Measurements from ENCODE around the gene MGRN1.

The MGRN1 gene

DNA sequence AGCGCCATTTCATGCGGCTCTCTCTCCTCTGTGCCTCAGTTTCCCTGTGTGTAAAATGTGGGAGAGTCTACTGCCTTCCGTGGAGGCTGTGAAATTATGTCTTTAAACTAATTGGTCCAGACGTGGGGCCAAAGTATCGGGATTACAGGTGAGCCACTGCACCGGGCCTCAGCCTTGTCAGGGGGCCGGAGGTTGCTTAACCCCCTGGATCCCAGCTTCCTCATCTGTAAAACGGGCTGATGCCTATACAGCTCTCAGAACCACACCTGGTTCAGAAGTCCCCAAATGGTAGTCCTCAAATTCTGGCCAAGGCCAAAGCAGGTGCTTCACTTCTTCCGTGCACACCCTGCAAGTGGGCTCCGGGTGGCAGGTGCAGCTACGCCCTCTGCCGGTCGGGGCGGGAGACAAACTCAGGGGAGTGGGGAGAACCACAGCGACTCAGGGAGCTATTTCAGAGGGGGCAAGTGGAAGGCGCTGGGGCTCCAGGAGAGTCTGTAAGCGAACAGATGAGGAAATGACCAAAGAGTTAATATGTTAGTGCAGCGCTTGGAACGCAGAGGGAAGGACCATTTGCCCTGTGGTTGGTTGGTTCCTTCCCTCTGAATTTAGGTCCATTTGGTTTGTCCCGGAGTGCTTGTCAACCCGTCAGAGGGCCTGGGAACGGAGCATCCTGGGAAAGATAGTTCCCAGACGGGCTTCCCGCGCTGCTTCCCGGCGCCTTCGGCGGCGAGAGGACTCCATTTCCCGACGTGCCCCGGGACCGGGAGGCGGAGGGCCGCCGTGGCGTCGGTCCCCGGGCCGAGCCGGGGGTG, at the start of gene MGRN1:
Gene MGRN1 (plus strand): TSS at position 812 of the 812 bp plus-strand sequence. CDS start 135 bp downstream, outside the sequence.
- DNase-seq (ENCODE audit: extremely low read depth in 1 of 2, low read depth in 1 of 2): peak; percentile 78 to 82

DNA sequence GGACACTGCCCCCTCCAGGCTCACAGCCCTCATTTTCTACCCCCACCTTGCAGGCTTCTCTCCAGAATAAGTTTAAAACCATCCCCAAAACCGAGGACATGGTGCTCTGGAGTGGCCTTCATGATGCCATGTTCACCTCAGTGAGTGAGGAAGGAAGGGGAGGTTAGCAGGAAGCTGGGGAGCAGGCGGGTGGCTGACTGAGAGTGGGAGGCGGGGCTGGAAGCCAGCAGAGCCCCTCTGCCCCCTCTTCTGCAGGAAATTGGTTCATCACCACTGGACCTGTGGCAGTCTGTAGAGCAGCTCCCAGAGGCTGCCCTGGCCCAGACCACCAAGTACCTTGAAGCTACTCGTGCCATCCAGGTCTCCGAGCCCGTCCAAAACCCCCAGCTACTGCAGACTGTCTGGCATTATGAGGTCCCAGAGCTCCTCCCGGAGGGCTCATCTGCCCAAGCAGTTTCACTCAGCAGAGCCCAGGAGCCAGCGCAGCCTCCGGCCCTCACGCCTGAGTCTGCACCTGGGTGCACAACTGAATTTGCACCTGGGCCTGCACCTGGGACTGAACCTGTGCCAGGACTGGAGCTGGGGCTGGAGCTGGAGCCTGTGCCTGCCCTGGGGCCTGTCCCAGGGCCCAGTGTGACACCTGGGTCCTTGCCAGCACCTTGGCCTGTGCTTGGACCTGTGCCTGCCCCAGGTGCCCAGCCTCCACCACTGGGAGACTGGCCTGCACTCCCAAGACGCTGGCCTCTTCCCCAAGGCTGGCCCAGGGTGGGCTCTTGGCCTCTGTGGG, 49.5 kb upstream of the MGRN1 start:
- no peak for DNase-seq (ENCODE audit: extremely low read depth in 1 of 2, low read depth in 1 of 2)

DNA sequence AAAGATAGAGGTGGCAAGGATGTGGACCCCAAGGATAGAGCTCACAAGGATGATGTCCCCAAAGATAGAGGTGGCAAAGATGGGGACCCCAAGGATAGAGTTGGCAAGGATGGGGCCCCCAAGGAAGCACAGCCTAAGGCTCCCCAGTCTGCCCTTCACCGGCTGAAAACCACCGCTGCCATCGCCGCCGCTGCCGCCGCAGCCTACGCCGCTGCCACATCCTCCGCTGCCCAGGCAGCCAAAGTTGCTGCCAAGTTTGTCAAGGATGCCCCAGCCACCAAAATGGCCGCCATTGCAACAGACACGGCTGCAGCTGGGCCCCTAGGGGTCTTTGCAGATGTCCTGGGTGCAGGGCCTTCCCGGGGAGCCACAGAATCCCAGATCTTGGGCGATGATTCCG, 48.6 kb upstream of the MGRN1 start:
- no peak for DNase-seq (ENCODE audit: extremely low read depth in 1 of 2, low read depth in 1 of 2)

DNA sequence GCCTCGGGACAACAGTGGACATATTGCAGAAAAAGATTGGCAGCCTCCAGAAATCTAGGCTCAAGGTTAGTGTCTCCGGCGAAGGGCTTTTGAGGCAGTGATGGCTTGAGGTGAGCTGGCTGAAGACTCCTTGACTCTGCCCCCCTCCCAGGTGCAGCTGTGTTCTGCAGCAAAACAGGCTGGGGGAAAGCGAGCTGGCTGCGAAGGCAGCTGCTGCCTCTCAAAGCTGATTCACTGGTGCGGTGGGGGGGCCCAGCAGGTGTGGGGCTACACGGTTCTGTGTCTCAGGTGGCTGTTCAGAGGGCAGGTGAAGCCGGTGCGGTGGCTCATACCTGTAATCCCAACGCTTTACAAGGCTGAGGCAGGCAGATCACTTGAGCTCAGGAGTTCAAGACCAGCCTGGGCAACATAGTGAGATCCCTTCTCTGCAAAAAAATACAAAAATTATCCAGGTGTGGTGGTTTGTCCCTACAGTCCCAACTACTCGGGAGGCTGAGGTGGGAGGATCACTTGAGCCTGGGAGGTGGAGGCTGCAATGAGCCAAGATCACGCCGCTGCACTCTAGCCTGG, 45.6 kb upstream of the MGRN1 start:
- DNase-seq (ENCODE audit: extremely low read depth in 1 of 2, low read depth in 1 of 2): no peak

DNA sequence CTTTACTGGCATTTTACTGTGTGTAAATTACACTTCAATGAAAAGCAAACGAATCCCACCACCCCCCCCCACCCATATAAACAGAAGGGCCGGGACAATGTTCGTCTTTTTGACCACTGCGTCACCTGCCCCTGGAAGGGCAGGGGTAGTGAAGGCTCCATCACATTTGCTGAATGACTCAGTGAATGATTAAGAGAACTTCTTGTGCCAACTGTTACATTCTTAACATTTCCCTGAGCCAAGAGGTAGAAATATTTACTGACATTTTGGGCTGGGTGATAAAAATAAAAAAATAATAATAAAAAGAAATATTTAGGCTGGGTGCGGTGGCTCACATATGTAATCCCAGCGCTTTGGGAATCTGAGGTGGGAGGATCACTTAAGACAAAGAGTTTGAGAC, 44.4 kb upstream of the MGRN1 start:
- no peak for DNase-seq (ENCODE audit: extremely low read depth in 1 of 2, low read depth in 1 of 2)

DNA sequence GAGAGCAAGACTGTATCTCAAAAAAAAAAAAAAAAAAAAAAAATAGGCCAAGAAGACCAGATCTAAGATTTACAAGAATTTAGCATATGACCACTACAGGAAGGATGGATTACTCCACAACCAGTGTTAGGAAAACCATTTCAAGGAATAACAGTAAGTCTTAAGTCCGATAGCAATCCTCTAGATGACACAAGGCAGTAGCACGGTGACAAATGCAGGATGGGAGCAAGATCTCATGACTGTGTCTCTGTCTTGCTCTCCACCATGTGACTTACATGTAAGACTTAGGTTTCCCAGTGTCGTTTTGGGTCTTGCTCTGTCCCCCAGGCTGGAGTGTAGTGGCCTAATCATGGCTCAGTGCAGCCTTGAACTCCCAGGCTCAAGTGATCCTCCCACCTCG, 40.7 kb upstream of the MGRN1 start:
- no peak for DNase-seq (ENCODE audit: extremely low read depth in 1 of 2, low read depth in 1 of 2)

DNA sequence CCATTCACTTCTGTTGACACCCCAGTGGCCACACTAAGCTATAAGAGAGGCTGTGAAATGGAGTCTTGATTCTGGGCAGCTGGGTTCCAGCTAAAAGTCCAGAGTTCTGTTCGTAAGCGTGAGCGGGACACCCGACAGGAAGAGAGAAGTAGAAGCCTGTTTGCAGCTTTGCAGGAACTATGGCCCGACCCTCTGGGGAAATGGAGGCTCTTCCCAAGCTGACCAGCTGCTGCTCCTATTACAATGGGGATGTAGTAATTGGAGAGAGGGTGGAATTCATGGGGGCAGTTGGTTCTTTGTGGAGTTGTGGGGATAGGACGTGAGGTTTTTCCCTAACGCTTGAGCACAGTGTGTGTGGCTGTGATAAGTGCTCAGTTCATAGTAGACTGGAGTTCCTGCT, 38.3 kb upstream of the MGRN1 start:
- no peak for DNase-seq (ENCODE audit: extremely low read depth in 1 of 2, low read depth in 1 of 2)

DNA sequence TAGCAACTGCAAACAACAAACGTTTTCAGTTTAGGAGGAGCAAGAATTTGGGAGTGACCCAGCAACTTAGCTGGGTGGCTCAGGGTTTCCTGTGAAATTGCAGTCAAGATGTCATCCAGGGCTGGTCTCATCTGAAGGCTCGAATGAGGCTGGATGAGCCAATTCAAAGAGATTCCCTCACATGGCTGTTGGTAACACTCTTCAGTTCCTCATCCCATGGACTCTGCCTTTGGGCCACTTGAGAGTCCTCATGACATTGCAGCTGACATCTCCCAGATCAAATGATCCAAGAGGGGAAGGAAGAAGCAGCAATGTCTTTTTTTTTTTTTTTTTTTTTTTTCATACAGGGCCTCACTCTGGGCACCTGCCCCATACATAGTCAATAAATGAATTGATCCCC, 36.2 kb upstream of the MGRN1 start:
- DNase-seq (ENCODE audit: extremely low read depth in 1 of 2, low read depth in 1 of 2): no peak

DNA sequence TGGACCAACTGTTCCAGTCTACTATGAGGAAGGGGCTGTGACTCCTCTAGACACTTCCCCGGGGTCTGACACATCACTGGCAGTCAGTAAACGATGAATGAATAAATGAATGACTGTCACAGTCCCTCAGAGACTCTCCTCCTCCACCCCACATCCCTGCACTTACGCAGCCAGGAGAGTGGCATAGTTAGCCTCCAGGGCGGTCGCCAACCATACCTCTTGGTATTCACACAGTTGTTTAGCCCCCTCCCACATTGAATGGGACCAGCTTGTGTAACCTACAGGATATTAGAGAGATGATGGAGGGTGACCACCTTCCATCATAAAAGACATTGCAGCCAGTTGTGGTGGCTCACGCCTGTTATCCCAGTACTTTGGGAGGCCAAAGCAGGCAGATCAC, 35.7 kb upstream of the MGRN1 start:
- no peak for DNase-seq (ENCODE audit: extremely low read depth in 1 of 2, low read depth in 1 of 2)

DNA sequence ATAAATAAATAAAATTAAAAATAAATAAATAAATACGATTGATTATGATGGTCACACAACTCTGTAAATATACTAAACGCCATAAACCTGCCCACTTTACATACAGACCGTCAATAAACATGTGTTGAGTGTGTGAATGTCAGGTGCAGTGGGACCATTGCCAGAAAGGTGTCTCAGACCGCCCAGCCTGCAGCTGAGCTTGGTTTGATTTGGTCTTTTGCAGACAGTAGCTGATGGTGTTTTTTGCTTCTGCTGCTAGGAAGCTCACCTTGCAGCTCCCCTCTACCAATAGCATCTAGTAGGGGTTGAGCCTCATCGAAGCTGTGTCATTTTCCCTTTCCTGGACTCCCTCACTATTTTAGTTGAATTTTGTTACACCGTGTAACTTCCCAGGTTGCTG, 33.4 kb upstream of the MGRN1 start:
- no peak for DNase-seq (ENCODE audit: extremely low read depth in 1 of 2, low read depth in 1 of 2)

DNA sequence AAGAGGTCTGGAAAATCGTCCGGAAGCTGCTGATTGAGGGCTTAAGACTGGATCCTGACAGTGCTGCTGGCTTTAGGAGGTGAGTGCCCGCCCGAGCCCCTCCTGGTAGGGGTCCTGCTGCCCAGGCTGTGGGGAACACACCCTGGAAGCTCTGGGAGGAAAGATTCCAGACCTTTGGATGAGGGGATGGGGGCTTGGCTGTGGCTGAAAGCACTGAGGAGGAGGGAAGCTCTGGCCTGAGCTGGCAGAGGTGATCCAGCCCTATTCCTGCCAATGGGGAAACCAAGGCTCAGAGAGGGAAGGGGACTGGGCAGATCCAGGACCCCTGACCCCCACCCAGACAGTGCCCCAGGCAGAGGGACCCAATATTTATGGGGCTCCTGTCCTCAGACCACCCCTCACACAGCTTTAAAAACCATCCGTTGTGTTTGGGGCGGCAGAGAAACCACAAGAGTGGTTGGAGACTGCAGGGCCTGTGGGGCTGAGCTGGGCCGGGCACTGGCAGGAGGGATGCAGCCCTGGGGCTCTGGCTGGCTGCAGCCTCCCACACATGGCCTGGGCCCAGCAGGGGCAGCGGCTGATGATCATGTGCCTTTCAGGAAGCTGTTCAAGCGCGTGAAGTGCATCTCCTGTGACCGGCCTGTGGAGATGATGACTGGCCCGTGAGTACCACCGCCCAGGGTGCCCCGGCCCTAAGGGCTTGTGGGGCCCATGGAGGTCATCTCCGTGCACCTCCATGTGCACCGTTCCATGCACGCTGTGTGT, 32.7 kb upstream of the MGRN1 start:
- no peak for DNase-seq (ENCODE audit: extremely low read depth in 1 of 2, low read depth in 1 of 2)

DNA sequence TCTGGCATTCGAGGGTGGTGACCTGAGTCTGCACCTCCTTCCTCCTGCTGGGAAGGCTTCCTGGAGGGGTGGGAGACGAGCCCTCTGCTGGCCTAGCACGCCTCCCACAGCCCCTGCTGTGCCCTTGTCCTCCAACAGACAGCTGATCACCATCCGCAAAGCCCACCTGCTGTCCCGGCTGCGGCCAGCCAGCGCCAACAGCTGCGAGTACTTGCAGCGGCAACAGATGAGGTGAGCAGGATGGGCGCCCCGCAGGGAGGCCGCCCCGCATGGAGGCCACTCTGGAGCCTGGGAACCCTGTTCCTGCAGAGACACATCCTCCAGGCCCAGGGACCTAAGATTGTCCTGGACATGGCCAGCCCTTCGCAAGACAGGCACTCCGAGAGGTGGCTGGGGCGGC, 31.5 kb upstream of the MGRN1 start:
- DNase-seq (ENCODE audit: extremely low read depth in 1 of 2, low read depth in 1 of 2): no peak

DNA sequence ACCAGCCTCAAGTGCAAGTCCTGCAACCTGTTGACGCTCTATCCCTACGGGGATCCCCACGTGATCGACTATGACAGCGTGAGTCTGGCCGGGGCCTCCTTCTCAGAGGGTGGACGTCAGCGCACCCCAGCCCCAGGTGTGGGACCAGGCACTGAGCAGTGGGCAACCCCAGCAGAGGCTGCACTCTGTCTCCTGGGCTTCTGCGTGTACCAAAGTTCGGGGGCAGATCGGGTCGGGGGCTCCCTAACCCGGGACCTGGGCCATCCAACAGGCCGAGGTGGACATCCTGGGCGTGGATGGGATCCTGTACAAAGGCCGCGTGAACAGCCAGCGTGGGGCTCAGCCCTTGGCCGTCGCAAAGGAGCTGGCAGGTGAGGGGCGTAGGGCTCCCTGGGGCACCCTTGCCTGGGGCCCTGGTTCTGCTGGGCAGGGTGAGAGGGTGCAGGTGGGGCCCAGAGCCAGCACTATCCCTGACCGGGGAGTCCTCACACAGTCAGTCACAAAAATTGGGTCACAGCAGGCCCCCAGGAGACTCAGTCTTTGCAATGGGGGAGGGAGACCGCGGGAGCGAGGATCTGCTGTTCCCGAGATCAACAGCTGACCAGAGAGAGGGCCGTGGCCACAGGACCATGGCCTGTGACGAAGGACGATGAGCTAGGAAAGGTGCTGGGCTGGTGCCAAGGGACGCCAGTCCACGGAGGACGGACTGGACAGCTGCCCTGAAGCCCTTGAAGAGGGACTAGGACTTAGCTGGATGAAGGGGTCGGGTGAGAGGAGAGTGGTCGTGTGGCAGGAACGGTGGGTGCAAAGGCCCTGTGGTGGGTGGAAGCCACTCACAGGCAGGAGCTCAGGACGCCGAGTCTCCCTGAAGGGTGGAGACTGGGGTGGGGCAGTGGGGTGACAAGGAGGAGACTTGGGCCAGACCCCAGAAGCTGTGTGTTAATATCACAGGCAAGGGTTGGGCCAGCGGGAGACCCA, 29.9 kb upstream of the MGRN1 start:
- DNase-seq (ENCODE audit: extremely low read depth in 1 of 2, low read depth in 1 of 2): no peak

DNA sequence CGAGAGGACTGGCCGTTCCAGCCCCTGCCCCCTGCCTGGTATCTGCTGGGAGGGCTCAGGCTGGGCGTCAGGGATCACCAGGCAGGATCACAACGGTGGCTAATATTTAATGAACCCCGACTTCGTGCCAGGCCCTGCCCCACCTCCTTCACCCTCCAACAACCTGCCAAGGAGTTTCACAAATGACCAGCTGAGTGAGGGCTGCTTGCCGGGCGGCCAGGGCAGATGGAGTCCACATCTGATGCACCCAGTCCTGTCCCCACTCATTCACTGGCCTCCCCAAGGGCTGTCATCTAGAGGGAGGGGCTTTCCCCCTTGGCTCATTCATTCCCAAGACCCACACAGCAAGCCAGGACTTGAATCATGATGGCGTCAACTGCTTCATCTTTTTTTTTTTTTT, 27.5 kb upstream of the MGRN1 start:
- no peak for DNase-seq (ENCODE audit: extremely low read depth in 1 of 2, low read depth in 1 of 2)

DNA sequence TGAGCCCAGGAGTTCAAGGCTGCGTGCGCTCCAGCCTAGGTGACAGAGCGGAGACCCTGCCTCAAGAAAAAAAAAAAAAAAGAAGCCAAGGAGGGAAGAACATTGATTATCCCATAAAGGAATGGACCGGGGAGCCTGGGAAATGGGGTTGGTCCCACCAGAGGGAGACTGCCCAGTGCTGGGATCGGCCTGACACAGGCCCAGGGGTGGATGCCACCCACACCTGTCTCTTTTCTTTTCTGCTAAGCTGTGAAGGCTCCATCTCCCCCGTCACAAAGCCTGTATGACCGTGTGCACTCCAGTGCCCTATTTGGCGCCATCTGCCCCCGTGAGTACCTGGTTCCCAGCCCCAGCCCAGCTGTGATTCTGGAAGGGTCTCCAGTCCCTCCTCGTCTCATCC, 25.6 kb upstream of the MGRN1 start:
- no peak for DNase-seq (ENCODE audit: extremely low read depth in 1 of 2, low read depth in 1 of 2)

DNA sequence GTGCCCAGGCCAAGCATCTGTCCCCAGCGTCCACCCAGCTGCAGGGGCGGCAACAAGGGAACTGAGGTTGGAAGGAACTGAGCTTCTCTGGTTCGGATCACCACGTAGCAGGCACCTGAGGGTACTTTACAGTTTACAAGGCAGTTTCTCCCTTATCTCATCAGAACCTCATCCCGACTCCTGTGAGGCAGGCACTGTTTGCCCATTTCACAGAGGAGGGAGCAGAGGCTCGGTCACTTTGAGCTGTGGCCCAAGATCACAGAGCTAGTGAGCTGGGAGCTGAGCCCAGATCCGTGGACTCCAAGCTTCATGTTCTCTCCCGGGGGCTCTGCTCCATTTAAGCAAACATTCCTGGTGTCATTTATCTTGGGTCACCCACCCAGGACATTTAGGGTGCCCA, 25.1 kb upstream of the MGRN1 start:
- no peak for DNase-seq (ENCODE audit: extremely low read depth in 1 of 2, low read depth in 1 of 2)

DNA sequence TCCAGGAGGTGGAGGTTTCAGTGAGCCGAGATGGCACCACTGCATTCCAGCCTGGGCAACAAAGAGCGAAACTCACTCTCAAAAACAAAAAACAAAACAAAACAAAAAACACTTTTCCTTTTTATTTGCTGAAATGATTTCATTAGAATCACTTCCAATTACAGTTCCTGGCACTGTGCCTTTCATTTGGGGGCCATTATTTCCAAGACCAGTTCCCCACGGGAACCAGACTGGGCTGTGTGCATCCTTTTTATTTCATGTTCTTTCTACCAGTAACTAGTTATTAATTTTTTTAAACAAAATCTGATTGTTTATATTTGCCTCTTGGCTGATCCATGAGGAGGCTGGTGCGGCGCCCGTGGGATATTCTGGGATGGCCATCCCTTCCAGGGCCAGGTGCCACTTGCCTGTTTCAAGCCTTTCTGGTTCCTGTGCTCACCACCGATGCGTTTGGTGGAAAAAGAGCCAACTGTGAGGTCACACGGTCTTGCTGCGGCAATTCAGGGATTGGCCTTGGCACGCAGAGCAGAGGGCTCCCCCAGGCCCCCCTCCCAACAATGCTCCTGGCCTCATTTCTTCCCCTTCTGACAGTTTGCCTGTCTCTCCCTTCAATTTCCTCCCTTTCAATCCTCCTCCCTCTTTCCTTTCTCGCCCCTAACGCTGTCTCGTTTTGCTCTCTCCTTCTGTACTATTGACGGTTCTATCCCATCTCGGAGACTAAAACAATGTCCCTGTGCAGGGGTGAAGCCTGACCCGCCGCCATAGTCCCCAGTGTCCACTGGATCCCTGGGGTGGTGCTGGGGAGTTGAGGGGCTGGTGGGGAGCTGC, 23.4 kb upstream of the MGRN1 start:
- no peak for DNase-seq (ENCODE audit: extremely low read depth in 1 of 2, low read depth in 1 of 2)

DNA sequence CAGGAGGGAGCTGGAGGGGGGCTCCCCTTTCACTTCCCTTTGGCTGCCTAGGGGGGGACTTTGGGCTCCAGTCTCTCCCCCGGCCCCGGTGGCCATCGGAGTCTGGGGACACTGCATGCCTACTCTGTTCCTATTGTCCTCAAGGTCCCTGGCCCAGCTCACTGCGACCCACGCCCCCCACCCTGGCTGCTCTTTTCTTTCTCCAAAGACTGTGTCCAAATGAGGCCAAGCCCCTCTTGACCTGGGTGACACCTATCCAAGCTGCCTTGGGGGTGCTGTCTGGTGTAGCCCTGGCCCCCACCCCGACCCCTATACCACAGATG, 22.8 kb upstream of the MGRN1 start:
- DNase-seq (ENCODE audit: extremely low read depth in 1 of 2, low read depth in 1 of 2): no peak

DNA sequence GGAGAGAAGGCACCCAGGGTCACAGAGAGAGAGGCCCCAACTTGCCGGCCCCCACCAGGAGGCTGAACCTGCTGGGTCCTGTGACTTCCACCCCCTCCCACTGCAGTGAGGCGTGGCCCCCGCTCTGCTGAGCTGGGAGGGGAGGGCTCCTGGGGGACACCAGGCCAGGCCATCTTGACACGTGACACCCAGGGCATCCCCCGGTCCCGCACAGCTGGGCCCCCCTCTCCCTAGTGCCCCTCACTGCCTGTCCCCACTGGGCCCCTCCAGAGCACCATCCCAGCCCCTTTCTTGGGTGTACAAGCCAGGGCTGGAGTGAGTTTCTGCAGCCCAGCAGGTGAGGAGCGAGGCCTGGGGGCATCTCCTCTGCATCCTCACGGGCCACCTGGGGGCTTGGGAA, 22.3 kb upstream of the MGRN1 start:
- no peak for DNase-seq (ENCODE audit: extremely low read depth in 1 of 2, low read depth in 1 of 2)

All from activated CD8-positive, alpha-beta memory T cell treated with anti-CD3 and anti-CD28 coated beads for 1 hour (primary cell).